Measurements from ENCODE around the gene PHACTR1. TPM values are rescaled to one million over a fixed set of nuclear protein-coding genes. Genes with fewer than 3 reads are reported as not detected.

Gene PHACTR1
- total and polyA plus RNA-seq, 2 of the 4 experiments (the other 2 are of a cell fraction), result not detected

- H3K14ac ChIP-seq (replicated peaks; ENCODE audit: low read depth, low read length), result no peak overlapping the region
- TF ChIP-seq BHLHE40 (IDR thresholded peaks at IDR 0.05; ENCODE audit: low read depth, low read length) (no peak), RFX5 (IDR thresholded peaks at IDR 0.05; ENCODE audit: low read depth, low read length) (no peak), FOS (IDR thresholded peaks at IDR 0.05; ENCODE audit: low read depth, low read length) (no peak), CEBPB (IDR thresholded peaks at IDR 0.05; ENCODE audit: low read depth, low read length) (no peak), MXI1 (IDR thresholded peaks at IDR 0.05; ENCODE audit: borderline replicate concordance, low read depth, low read length) (no peak), MAFK (IDR thresholded peaks at IDR 0.05; ENCODE audit: low read depth, low read length) (no peak), CHD1 (IDR thresholded peaks at IDR 0.05; ENCODE audit: low read depth, low read length) (no peak)
- H2BK15ac ChIP-seq (ENCODE audit: low read depth, low read length), result no peak overlapping the region
- H3K4ac ChIP-seq (ENCODE audit: low read depth, low read length), result no peak overlapping the region
- H3K79me1 ChIP-seq (ENCODE audit: low read depth in 1 of 2, low read length in 2 of 2), result no peaks in the 10 kb centered on the region
- no peak overlapping the region for H3K4me2 ChIP-seq (ENCODE audit: low read depth, low read length)
- DNase-seq (no peak), ATAC-seq (ENCODE audit: low read depth) (no peak)
- H2BK120ac ChIP-seq (ENCODE audit: low read depth, low read length), result no peak overlapping the region
- H3K36me3 ChIP-seq (ENCODE audit: control insufficient read depth, insufficient read depth, low read length), result no peaks in the 10 kb centered on the region
- no peak overlapping the region for H4K91ac ChIP-seq (ENCODE audit: insufficient read depth, low read depth, low read length)
- H3K27me3 ChIP-seq (ENCODE audit: control insufficient read depth, insufficient read depth, low read length), result 0 out of 2 replicates have a peak, but pooled peaks cover 1% of the 10 kb centered on the region
- H3K9me3 ChIP-seq (ENCODE audit: control insufficient read depth, insufficient read depth, low read length), result no peaks in the 10 kb centered on the region
- H3K4me3 ChIP-seq (ENCODE audit: insufficient read depth, low read depth, low read length), result no peak overlapping the region
- no TSS peak for BruUV-seq (replicated peaks)
- CTCF ChIA-PET, result no interaction called here
- H3K18ac ChIP-seq (ENCODE audit: low read depth, low read length), result no peak overlapping the region
- H2AK5ac ChIP-seq (ENCODE audit: low read depth, low read length), result no peak overlapping the region
- H4K5ac ChIP-seq (ENCODE audit: low read depth, low read length), result no peak overlapping the region
- H4K8ac ChIP-seq (ENCODE audit: low read depth in 2 of 2, low read length in 2 of 2), result no peak overlapping the region
- H3K9me1 ChIP-seq (ENCODE audit: insufficient read depth, low read length), result no peaks in the 10 kb centered on the region
- no peak overlapping the region for H3K27ac ChIP-seq (ENCODE audit: insufficient read depth, low read length)
- H3K9ac ChIP-seq (ENCODE audit: low read depth, low read length), result no peak overlapping the region
- H2BK5ac ChIP-seq (ENCODE audit: low read depth, low read length, poor library complexity, severe bottlenecking), result no peak overlapping the region
- H4K20me1 ChIP-seq (ENCODE audit: insufficient read depth, low read length), result no peaks in the 10 kb centered on the region
- intact Hi-C loops (cut with micrococcal nuclease) (no loop called here), in situ Hi-C loops (cut with MboI; ENCODE audit: low sequenced_read_pairs) (no loop called here), dilution Hi-C loops (cut with HindIII; ENCODE audit: low sequenced_read_pairs, unreplicated experiment) (no loop called here)
- H3K23ac ChIP-seq (ENCODE audit: low read depth, low read length), result no peak overlapping the region
- no peak overlapping the region for H2AFZ ChIP-seq (replicated peaks; ENCODE audit: low read length, poor library complexity)
- no peak overlapping the region for H3K56ac ChIP-seq (ENCODE audit: extremely low read depth, insufficient read depth, low read length)
- 0% methylated on average over 1 of the region's 3 CpGs; no CpG with 5 or more reads in 1 of the 2 experiments for WGBS, 2 experiments (ENCODE audit: extremely low coverage in 2 of 2, insufficient read length in 1 of 2)
- POLR2A ChIA-PET (ENCODE audit: unreplicated experiment), result no interaction called here
- H3K4me1 ChIP-seq (ENCODE audit: control insufficient read depth, insufficient read depth, low read length), result no peaks in the 10 kb centered on the region
- no peak overlapping the region for H2BK20ac ChIP-seq (ENCODE audit: low read depth, low read length)
- H2AK9ac ChIP-seq (replicated peaks; ENCODE audit: low read depth, low read length, poor library complexity), result no peak overlapping the region
Observed at GRCh38 chr6:13220266-13220665, 503.7 kb downstream of the PHACTR1 start.
